Raji (cell line): Measurements from ENCODE around the gene ARHGEF38.

ENCODE experiments used
- POLR2A ChIP-seq: IDR thresholded peaks from 2 replicates; pipeline ENCODE4 v1.6.1; 2011; ENCODE audit warnings: low read depth, low read length, control low read depth; ENCODE audit not compliant: insufficient read depth

ARHGEF38 gene

GRCh38 chr4:105620640-105621323 lies 68.4 kb downstream of the ARHGEF38 start:
- no peak for TF ChIP-seq POLR2A

DNA sequence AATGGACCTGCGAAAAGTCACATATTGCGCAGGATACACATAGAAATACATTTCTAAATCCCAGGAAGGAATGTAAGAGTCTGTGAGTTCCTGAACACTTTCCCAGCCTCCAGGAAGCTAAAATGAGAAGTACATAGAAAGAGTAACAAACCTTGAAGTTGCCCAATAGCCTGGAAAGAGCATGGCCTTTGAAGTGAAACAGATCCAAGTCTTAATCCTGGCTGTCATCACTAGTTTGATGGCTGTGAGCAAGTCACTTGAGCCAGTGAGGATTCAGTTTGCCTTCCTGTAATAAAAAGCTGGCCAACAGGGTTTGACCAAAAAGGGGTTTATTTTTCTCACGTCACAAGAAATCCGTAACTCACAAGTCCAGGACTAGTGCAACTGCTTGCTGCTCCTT lies 69.8 kb downstream of the ARHGEF38 start:
- no peak for TF ChIP-seq POLR2A

DNA sequence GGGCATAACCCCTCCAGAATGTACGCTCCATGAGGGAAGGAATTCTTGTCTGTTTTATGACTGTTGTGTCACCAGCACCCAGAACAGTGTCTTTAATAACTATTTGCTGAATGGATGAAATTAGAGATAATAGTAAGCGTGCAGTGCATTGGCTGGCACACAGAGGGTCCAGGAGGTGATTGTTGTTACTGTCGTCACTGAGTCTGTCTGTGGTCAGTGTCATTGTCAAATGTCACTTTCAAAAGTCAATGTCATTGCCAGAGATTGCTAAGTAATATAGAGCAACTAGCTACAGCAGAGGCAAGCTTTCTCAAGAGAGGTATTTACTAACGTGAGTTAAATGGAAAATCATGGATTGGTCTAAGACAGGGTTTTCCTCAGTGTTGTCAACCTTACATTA lies 70.7 kb downstream of the ARHGEF38 start:
- no peak for TF ChIP-seq POLR2A

GRCh38 chr4:105624530-105624929 lies 72.1 kb downstream of the ARHGEF38 start:
- TF ChIP-seq POLR2A: no peak

- no peak for TF ChIP-seq POLR2A
These were observed 72.8 kb downstream of the ARHGEF38 start for GRCh38 chr4:105625214-105625613.

DNA sequence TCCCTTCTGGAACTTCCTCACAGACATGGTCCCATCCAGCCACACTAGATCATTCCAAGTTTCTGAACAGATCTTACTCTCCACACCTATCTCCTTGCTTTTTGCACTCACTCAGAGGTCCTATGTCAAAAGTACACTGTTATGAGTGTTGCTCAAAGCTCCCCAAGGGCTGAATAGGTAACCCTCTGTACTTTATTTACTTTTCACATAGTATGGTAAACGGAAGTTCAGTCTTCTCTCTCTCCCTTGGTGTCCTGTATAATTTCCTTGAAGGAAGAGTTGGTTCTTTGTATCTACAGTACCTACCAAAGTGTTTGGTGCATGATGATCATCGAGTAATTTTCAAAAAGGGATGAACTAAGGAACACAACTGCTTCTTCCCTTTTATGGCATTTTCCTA lies 74.4 kb downstream of the ARHGEF38 start:
- no peak for TF ChIP-seq POLR2A

DNA sequence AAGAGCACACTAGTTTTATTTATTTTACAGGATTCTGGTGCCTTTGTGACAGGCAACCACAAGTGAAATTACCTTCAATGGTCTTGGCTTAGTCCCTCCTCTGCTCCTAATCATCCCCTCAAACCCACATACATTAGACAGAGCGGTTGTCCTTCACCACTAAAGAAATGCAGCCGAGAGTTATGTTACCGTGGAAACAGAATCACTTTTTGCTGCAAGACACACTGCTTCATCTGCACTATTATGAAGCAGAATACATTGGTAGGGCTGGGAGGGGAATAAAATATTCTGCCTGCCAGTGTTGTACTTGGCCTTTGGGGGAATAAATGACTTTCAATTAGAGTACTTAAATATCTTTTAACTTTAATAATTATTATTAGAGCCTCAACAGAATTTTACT lies 75.2 kb downstream of the ARHGEF38 start:
- no peak for TF ChIP-seq POLR2A

- no peak for TF ChIP-seq POLR2A
These were observed 78.5 kb downstream of the ARHGEF38 start for GRCh38 chr4:105630670-105631655.

DNA sequence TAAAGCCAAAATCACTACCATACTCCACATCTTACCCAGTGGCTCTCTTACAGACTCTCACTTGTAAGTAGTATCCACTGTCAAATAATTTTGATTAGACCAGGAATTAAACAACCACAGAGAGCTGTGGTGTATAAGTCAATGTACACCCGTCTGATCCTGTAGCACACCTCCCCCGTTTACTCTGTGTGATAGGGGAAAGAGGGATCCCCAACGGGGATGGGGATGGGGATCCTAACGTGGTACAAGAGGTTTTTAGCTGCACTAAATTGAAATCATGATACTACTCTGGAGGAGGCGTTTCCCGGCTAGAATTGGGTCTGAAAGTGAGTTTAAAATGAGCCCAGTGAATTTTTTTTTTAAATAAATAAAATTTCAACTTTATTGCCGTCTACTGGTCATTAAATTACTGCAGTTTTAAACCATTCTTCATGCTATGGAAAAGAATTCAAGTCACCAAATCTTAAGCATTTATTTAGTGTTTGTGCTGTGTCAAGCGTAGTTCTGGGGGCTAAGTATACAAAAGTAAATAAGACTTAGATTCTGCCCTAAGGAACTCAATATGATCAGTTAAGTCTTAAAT lies 79.5 kb downstream of the ARHGEF38 start:
- TF ChIP-seq POLR2A: no peak

DNA sequence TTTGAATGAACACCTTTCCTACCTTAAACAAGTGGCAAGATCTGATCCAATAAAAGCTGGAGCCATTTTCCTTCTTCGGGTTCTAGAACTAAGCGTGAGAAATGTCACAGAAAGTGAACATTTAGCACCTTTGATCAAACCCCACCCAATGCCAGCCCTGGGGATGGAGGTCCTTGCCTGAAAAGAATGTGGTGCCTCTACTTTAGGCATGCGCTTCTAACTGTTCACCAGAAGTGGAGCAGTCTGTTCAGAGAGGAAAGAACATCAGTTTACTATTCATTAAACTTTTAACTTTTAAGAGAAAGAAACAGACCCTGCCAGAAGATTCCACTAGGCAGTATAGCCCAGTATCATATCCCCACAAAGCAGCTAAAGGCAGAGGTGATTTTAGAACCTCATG lies 80.2 kb downstream of the ARHGEF38 start:
- no peak for TF ChIP-seq POLR2A

DNA sequence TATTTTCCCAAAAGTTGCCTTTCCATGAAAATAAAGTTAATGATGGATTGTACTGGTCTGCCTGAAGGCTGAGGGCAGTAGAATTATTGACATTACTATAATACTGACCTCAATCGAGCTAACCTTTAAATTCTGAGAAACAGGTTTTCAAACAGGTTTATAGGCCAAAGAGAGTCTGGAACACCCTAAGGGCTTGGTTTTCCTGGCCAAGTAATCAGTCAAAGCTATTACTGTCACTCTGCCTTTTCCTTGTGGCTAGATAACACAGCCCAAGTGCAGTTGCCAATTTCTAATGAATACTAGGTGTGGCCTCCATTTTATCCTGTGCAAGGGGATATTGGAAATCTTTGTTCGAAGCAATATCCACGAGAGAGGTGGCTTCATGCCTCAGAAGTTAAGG lies 80.8 kb downstream of the ARHGEF38 start:
- TF ChIP-seq POLR2A: no peak

GRCh38 chr4:105634402-105635080 lies 82.1 kb downstream of the ARHGEF38 start:
- TF ChIP-seq POLR2A: no peak

GRCh38 chr4:105637408-105638176 lies 85.2 kb downstream of the ARHGEF38 start:
- TF ChIP-seq POLR2A: no peak

DNA sequence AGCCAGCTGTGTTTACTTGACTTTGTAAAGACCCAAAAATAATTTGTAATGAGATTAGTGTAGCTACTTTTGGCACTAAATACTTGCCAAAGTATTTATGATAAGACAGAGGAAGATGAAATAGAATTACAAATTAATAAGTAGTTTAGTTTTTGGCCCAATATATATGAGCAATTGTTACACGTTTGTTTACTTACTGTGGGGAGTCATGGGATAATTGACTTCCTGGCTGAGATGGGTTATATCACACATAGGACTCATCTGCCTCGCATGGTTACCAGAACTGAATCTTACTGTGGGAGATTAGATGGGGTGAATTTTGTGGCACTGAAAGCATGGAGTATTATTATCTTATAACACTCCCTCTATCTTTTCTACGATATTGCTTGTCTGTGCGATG lies 89.4 kb downstream of the ARHGEF38 start:
- TF ChIP-seq POLR2A: no peak

DNA sequence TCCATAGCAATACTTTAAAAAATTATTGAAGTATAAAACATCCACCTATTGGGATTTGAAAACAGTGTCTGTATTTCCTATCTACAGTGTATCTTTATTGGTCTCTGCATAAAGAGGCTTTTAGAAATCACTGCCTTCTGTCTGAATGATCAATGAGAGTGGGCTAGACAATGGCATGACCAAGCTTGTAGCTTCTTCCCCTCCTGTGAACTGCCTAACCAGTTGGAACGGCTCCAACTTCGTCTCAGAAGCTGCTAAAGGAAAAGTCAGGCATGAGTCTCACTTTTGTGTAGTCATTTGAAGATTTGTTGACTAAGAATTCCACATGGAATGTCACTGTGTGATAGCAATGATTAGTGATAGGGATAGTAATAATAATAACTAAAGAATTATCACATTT lies 91.8 kb downstream of the ARHGEF38 start:
- no peak for TF ChIP-seq POLR2A

- TF ChIP-seq POLR2A: no peak
These were observed 93.0 kb downstream of the ARHGEF38 start for GRCh38 chr4:105645440-105645839.
